ENCODE data around the gene PLEKHA8. TPM values are rescaled to one million over a fixed set of nuclear protein-coding genes. Genes with fewer than 3 reads are reported as not detected.
"Not testable (repeated sequence)": the region's sequence is repeated elsewhere in the genome, so short reads cannot be mapped to it uniquely, and the experiment has no call there.

The PLEKHA8 gene
- total RNA-seq, 1 experiment from 2014 or later = 23.3 TPM

DNA sequence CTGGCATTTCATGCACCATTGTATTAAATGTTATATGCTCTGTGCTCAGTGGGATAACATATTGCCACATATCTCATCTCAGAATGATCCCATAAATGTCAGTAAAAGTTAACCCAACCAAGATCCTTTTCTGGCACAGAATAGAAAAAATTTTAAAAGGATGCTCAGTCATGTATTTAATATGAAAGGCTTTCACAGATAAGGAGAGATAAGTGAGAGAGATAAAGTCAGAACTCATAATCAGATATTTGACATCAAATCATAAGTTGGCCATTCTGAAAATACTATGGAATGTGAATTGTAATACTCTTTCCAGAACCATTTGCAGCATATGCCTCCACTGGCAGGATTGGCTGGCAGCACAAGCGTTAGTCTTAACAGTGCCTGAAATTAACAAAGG, 38.5 kb downstream of the PLEKHA8 start:
- DNase-seq (ENCODE audit: low spot score) = no peak

DNA sequence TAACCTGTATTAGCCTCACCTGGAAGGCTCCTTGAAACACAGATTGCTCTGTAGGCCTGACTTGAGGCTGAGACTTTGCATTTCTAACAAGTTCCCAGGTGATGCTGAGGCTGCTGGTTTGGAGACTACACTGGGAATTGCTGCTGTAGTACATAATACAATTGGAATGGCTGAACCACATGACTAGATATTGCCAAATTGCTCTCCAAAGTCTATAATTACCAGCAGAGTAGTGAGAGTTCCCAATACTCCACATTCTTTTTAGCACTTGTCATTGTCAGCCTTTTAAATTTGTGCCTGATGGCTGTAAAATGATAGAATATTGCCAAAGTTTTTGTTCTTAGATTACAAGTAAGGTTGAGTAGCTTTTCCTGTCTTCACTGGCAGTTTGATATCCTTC, 39.9 kb downstream of the PLEKHA8 start:
- no peak for DNase-seq (ENCODE audit: low spot score)

GRCh38 chr7:30069096-30069867, 41.1 kb downstream of the PLEKHA8 start:
- no peak for DNase-seq (ENCODE audit: low spot score)

DNA sequence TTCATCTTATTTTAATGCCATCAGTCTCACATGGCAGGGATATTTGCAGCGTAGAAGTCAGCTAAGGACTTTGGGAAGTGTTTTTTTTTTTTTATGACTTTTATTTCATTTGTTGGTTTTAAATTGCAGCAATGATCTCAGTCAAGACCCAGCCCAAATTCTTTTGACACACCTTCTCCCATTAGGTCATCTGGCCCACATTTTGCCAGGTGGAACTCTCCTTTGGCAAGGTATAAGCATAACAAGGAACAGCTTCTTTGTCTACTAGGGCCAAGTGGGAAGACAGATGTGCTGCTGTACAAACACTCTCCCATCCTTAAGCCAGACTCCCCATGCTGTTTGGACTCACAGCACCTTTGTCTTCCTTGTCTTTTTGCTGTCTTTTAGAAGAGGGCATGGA, 41.8 kb downstream of the PLEKHA8 start:
- DNase-seq (ENCODE audit: low spot score) = no peak

GRCh38 chr7:30072735-30073134, 44.5 kb downstream of the PLEKHA8 start:
- no peak for DNase-seq (ENCODE audit: low spot score)

DNA sequence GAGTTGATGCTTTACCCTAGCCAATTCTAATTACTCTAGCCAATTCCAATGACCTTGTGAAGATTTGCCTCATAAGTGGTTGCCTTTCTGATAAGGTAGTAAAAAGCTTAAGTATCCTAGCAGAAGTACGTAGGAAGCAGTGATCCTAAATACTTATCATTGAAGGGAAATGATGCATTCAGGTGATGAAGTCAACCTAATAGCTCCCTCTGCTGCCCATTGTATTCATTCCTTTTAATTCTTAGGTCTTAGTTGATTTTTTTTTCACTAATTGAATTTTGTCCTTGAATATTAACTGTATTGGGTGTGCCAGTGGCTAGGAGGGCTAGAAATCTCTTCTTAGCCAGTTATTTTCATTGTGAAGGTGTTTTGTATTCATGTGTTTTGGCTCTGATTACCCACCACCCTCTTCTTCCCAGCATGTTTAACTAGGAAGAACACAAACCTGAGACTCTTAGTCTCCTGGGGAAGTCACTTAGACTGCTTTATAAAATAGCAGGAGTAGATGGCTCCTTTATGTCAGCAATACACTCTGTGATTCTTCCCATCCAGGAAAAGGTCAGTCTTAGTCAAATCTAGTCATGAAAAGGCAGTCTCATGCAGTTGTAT, 46.3 kb downstream of the PLEKHA8 start:
- peak; percentile 71 for DNase-seq (ENCODE audit: low spot score)

DNA sequence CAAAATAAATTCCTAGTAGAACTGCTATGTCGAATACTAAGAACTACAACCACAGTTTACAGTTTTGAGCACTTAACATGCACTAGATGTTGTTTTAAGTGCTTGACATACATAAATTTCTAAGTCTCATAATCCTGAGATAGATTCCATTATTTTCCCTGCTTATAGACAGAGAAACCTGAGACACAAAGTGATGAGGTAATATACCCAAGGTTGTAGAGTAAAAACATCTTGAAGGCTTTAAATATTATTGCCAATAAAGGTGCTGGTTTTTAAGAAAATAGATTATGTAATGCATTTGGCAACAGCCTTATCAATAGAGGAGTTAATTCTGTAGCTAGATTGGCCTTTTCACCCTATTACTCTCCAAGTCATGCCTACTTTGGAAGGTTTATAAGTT, 48.2 kb downstream of the PLEKHA8 start:
- no peak for DNase-seq (ENCODE audit: low spot score)

DNA sequence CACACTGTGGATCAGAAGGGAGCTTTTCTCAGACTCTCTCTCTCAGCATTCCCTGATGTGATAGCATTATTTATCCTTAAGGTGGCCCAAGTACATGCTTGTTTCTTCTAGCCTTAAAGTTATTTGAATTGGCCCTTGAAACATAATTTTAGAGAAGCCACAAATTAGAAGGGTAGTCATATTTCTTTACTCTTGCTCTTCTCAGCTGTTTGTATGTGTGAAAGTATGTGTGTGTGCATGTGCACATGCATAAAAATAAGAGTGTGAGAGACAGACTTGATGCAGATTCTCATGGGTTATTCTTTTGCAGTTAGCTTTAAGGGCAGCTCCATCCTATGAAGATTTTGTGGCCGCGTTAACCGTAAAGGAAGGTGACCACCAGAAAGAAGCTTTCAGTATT, 50.1 kb downstream of the PLEKHA8 start:
- DNase-seq (ENCODE audit: low spot score) = no peak

- no peak for DNase-seq (ENCODE audit: low spot score)
Measured at GRCh38 chr7:30079880-30080279, 51.7 kb downstream of the PLEKHA8 start.

DNA sequence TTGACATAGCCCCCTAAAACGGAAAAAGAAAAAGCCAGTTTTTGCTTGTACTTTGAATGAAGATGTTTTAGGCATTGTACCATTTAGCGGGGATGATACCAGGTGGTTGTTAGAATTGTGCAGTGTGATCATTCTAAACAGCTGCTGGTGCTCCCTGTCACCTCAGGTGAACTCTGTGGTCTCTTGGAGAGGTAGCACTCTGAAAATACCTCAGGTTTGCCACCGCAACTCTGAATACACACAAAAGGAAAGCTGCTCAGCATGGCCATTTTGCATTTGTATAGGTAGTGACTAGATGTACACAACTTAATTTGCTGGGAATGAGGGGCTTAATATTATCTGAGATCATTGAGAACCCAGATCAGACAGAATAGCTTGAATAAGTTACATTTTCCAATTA, 52.6 kb downstream of the PLEKHA8 start:
- no peak for DNase-seq (ENCODE audit: low spot score)

DNA sequence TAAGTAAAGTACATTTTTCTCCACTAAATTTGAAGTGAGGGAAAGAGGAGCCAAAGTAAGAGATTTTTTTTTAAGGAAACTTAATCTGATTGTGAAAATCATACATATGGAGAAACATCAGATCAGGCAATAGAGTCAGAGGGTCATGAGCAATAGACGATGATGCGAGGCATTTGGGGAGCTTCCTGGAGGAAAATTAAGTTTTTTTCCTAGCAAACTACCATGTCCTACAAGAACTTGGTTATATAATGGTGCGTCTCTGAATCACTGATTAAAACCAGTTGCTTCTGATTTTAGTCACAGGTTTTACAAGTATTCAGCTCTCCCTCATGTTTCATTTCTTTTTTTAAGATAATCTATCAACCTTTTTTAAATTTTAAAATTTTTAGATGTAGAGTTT, 54.5 kb downstream of the PLEKHA8 start:
- DNase-seq (ENCODE audit: low spot score) = no peak

GRCh38 chr7:30083334-30083733, 55.1 kb downstream of the PLEKHA8 start:
- no peak for DNase-seq (ENCODE audit: low spot score)

DNA sequence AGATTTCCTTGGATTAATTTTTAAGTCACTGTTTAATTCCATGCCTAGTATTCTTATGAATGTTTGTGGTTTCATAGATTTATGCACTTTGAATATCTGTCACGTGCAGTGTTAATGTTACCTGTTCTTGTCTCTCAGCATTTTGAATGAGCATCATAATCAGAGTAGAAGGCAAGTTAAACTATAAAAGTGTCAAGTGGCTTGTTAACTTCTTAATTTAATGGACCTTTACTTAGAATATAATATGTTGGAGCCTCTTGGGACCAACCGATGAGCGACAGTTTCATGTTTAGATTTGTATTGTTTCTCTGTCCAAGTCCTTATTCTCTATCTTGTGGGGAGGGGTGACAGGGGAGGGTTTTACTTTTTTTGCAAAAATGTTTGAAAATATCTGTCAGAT, 56.0 kb downstream of the PLEKHA8 start:
- DNase-seq (ENCODE audit: low spot score) = no peak

DNA sequence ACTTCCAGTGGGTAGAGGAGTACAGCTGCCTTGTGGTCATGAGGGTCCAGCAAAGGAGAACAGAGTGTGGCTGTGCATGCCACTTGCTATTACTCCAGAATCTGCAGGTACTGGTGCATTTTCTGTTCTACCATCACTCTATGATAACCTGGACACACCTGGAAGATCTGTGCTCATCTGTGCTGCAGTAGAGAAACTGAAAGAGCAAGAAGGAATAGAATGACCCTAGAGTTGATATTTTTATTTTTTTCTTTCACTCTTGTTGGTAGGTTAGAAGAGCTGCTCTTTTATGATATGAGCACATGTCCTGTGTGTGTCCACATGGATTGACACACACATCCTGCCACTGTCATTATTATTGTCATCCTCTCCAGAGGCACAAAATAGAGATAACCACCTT, 58.3 kb downstream of the PLEKHA8 start:
- no peak for DNase-seq (ENCODE audit: low spot score)

GRCh38 chr7:30087371-30087770, 59.2 kb downstream of the PLEKHA8 start:
- no peak for DNase-seq (ENCODE audit: low spot score)

- no peak for DNase-seq (ENCODE audit: low spot score)
Measured at GRCh38 chr7:30088362-30088761, 60.1 kb downstream of the PLEKHA8 start.

DNA sequence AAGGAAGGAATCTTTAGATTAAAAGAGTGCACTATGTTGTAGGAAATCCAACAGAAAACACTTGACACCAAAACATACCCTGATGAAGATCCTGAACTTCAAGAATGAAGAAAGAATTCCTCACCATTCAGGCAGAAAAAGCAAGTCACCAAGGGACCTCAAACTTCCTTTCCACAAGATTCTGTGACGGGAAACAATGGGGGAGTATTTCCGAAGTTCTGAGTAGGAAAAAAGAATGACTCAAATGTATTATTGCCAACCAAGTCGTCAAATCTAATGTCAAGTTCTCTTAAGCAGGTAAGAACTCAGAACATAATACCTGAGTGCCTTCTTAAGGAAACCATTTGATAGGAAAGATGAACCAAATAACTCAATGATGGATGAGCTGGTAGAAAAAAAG, 61.9 kb downstream of the PLEKHA8 start:
- DNase-seq (ENCODE audit: low spot score) = no peak

GRCh38 chr7:30091491-30091912, 63.3 kb downstream of the PLEKHA8 start:
- peak; percentile 38 for DNase-seq (ENCODE audit: low spot score)

GRCh38 chr7:30091987-30092386, 63.8 kb downstream of the PLEKHA8 start:
- DNase-seq (ENCODE audit: low spot score) = no peak

- no peak for DNase-seq (ENCODE audit: low spot score)
Measured at GRCh38 chr7:30093420-30093952, 65.3 kb downstream of the PLEKHA8 start.

DNA sequence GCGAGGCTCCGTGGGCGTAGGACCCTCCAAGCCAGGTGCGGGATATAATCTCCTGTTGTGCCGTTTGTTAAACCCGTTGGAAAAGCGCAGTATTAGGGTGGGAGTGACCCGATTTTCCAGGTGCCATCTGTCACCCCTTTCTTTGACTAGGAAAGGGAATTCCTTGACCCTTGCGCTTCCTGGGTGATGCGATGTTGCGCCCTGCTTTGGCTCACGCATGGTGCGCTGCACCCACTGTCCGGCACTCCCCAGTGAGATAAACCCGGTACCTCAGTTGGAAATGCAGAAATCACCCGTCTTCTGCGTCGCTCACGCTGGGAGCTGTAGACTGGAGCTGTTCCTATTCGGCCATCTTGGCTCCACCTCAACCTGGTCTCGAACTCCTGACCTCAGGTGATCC, 70.4 kb downstream of the PLEKHA8 start:
- not testable (repeated sequence) for DNase-seq (ENCODE audit: low spot score)

DNA sequence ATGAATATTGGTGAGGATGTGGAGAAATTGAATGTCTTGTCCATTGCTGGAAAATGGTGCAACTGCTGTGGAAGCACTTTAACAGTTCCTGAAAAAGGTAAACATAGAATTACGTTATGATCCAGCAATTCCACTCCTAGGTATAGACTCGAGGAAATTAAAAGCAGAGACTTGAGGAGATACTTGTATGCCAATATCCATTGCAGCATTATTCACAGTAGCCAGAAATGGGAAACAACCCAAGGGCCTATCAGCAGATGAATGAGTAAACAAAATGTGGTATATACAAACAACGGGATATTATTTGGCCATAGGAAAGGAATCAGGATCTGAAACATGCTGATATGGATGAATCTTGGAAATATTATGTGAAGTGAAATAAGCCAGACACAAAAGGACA, 74.1 kb downstream of the PLEKHA8 start:
- no peak for DNase-seq (ENCODE audit: low spot score)

GRCh38 chr7:30104157-30104556, 75.9 kb downstream of the PLEKHA8 start:
- no peak for DNase-seq (ENCODE audit: low spot score)
